Endothelial cell (in vitro differentiated cells): ENCODE measurements around the gene CXXC1. TPM values are rescaled to one million over a fixed set of nuclear protein-coding genes. Genes with fewer than 3 reads are reported as not detected.

Experiments
- DNase-seq: peaks from one replicate; pipeline ENCODE4 v3.0.0; 2021; ENCODE audit warnings: low spot score
- H3K27ac Mint-ChIP-seq: one replicate; pipeline ENCODE4 v1.8.0; 2021; ENCODE audit warnings: mixed read lengths, inconsistent platforms; ENCODE audit not compliant: unreplicated experiment
- H3K27me3 Mint-ChIP-seq: one replicate; pipeline ENCODE4 v1.8.0; 2021; ENCODE audit warnings: mild to moderate bottlenecking, moderate library complexity, mixed read lengths, inconsistent platforms; ENCODE audit not compliant: unreplicated experiment
- H3K36me3 Mint-ChIP-seq: one replicate; pipeline ENCODE4 v1.8.0; 2021; ENCODE audit warnings: mild to moderate bottlenecking, low read depth, mixed read lengths, inconsistent platforms; ENCODE audit not compliant: unreplicated experiment
- H3K4me1 Mint-ChIP-seq: one replicate; pipeline ENCODE4 v1.8.0; 2021; ENCODE audit warnings: mild to moderate bottlenecking, mixed read lengths, inconsistent platforms; ENCODE audit not compliant: unreplicated experiment
- H3K4me3 Mint-ChIP-seq: one replicate; pipeline ENCODE4 v1.8.0; 2021; ENCODE audit warnings: mild to moderate bottlenecking, mixed read lengths, inconsistent platforms; ENCODE audit not compliant: unreplicated experiment
- H3K9me3 Mint-ChIP-seq: one replicate; pipeline ENCODE4 v1.8.0; 2021; ENCODE audit warnings: mixed read lengths, inconsistent platforms; ENCODE audit not compliant: unreplicated experiment
- CTCF ChIP-seq: fragments of 200-600 bp; sonication (generic); IDR thresholded peaks from one replicate; pipeline ENCODE4 v1.5.0; 2021; ENCODE audit warnings: antibody characterized with exemption; ENCODE audit not compliant: unreplicated experiment
- total RNA-seq: library from RNA; stranded (reverse); fragmentation: NEBNext Ultra II Directional; extraction: Animal tissue kit (Norgen Biotek cat#: 25700); gene quantifications from one replicate; pipeline ENCODE4 v1.2.1, GENCODE V29; 2021; ENCODE audit not compliant: unreplicated experiment

The CXXC1 gene
- total RNA-seq, 1 donor from 2014 or later = 71.7 TPM

GRCh38 chr18:50240080-50240563, 47.4 kb downstream of the CXXC1 start:
- no peaks in the 10 kb centered on the region for H3K4me1 Mint-ChIP-seq
- peaks cover 5% of the 10 kb centered on the region for H3K9me3 Mint-ChIP-seq
- no peak for DNase-seq
- no peak overlapping the region for H3K27ac Mint-ChIP-seq
- H3K4me3 Mint-ChIP-seq = no peak overlapping the region
- peaks cover 8% of the 10 kb centered on the region for H3K36me3 Mint-ChIP-seq
- H3K27me3 Mint-ChIP-seq = no peaks in the 10 kb centered on the region
- TF ChIP-seq CTCF = no peak

- no peak for DNase-seq
- no peaks in the 10 kb centered on the region for H3K9me3 Mint-ChIP-seq
- no peak overlapping the region for H3K4me3 Mint-ChIP-seq
- no peaks in the 10 kb centered on the region for H3K36me3 Mint-ChIP-seq
- no peaks in the 10 kb centered on the region for H3K4me1 Mint-ChIP-seq
- H3K27ac Mint-ChIP-seq = no peak overlapping the region
- H3K27me3 Mint-ChIP-seq = peaks cover 1% of the 10 kb centered on the region
- TF ChIP-seq CTCF = no peak
These were observed 55.1 kb downstream of the CXXC1 start for GRCh38 chr18:50232419-50232818.

Other genes starting within 250 kb of the CXXC1 start
- gene MYO5B, start 92.5 kb downstream of the CXXC1 start, total RNA-seq = 1.5 TPM
- gene CFAP53, start 21.2 kb downstream of the CXXC1 start, total RNA-seq = 0.56 TPM
- 65.1 TPM for gene MBD1, start 6.2 kb downstream of the CXXC1 start, total RNA-seq
- 4.7 TPM for gene SKA1, start 87.4 kb upstream of the CXXC1 start, total RNA-seq